Stomach (tissue), 9 donors: ENCODE data around the gene KCNQ1. TPM values are rescaled to one million over a fixed set of nuclear protein-coding genes. Genes with fewer than 3 reads are reported as not detected.

Experiments
- DNase-seq, 2 donors: peaks; one replicate each; pipeline versions ENCODE4 v3.0.0 to v3.0.0-alpha.2; 2013 to 2019
- H3K27ac ChIP-seq, 5 donors: fragments of 200-600 bp in 4 of 5; sonication (generic) in 4 of 5; one replicate each; pipeline ENCODE4 v1.5.1; 2013 to 2019; ENCODE audit warnings: mild to moderate bottlenecking in 1 of 5, moderate library complexity in 1 of 5
- H3K27me3 ChIP-seq, 3 donors: fragments of 200-600 bp; sonication (generic); one replicate each; pipeline ENCODE4 v1.5.1; 2017 to 2019; ENCODE audit warnings: mixed run types in 1 of 3
- H3K36me3 ChIP-seq, 4 donors: fragments of 200-600 bp; sonication (generic); 1 replicate in 3 of 4; 2 replicates in 1 of 4; pipeline ENCODE4 v1.5.1; 2016 to 2019
- H3K4me1 ChIP-seq, 4 donors: fragments of 200-600 bp; sonication (generic); one replicate each; pipeline ENCODE4 v1.5.1; 2016 to 2019
- H3K4me3 ChIP-seq, 4 donors: fragments of 200-600 bp; sonication (generic) in 3 of 4; one replicate each; pipeline ENCODE4 v1.5.1; 2016 to 2019; ENCODE audit warnings: mild to moderate bottlenecking in 1 of 4
- H3K9me3 ChIP-seq, 4 donors: fragments of 200-600 bp; sonication (generic); one replicate each; pipeline ENCODE4 v1.5.1; 2016 to 2019
- EP300 ChIP-seq: sonication (generic); formaldehyde crosslinking; IDR thresholded peaks from one replicate; pipeline ENCODE4 v1.6.1; 2017; ENCODE audit warnings: antibody characterized with exemption
- POLR2A ChIP-seq, 4 donors: fragments of 450-650 bp; IDR thresholded peaks; one replicate each; pipeline ENCODE4 v1.6.1; 2016; ENCODE audit warnings: antibody characterized with exemption in 4 of 4, control low read depth in 2 of 4, mild to moderate bottlenecking in 1 of 4, moderate library complexity in 1 of 4
- POLR2AphosphoS5 ChIP-seq, 3 donors: sonication (generic); formaldehyde crosslinking; IDR thresholded peaks; one replicate each; pipeline ENCODE4 v1.6.1; 2016; ENCODE audit warnings: antibody characterized with exemption in 3 of 3
- WGBS, 5 donors: extraction: QIAGEN DNeasy Blood & Tissue Kit in 3 of 5; methylation state at CpG; one replicate each; pipeline versions ENCODE4 v1.1.5 to v1.1.7; 2013 to 2018; 5-methylcytosine and 5-hydroxymethylcytosine counted together
- intact Hi-C: fragments of 100-400 bp; cut with DNase I; formaldehyde crosslinking; loops from one replicate; pipeline ENCODE4 v1.15.1; 2023; ENCODE audit warnings: low total_unique reads
- polyA plus RNA-seq, 3 donors: library from polyadenylated mRNA; stranded (reverse); fragments of 200-250 nt; gene quantifications; one replicate each; pipeline ENCODE4 v1.2.3, GENCODE V29; 2013
- total RNA-seq, 5 donors: library from RNA; depleted of rRNA; stranded (reverse); fragments of >200 nt; gene quantifications; one replicate each; pipeline versions ENCODE4 v1.1.0 to v1.2.3, GENCODE V29; 2014 to 2016
- TF ChIP-seq, protein P1 (sequence below), 7 experiments: fragments of 450-650 bp in 4 of 7; fragments of 200-600 bp in 3 of 7; sonication (generic) in 3 of 7; IDR thresholded peaks; one replicate each; pipeline ENCODE4 v1.5.1; 2016 to 2019; ENCODE audit warnings: antibody characterized with exemption in 7 of 7, control low read depth in 2 of 7, mild to moderate bottlenecking in 1 of 7
- donor health status: healthy with polysubstance abuse.
- donor health status: Bipolar disorder and iron deficiency.
- donor health status: healthy.

KCNQ1 gene
- total and polyA plus RNA-seq, 8 donors, result 12.1 to 155 (median 49.0) TPM

DNA sequence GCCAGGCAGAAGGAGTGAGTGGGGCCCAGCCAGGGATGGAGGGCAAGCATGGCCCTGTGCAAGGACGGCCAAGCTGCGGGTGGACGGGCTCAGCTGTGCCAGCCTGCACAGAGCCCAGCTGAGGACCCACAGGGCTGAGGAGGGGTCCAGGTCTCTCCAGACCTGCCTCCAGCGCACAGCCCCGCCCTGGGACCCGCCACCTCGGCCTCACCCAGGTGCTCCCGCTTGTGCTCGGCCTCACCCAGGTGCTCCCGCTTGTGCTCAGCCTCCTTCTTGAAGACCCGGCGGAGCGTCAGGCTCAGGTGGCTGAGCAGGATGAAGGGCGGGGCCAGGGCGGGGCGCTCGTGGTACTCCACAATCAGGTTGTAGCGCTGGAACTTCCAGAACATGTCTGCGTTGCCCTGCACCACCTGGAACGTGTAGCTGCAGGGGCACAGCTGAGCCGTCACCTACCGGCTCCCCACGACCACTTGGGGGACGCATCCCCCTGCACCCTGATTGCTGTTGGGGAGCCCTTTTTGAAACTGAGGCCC lies 37.9 kb upstream of the KCNQ1 start:
- peaks cover 0 to 12% (median 11%) of the 10 kb centered on the region in 3 donors for H3K27me3 ChIP-seq
- intact Hi-C loops, result loop anchor here (5.0 kb wide), 1 partner anchor 210 kb away; no protein-coding TSS in a partner anchor
- no peak for DNase-seq
- H3K4me3 ChIP-seq, result no peak overlapping the region
- H3K36me3 ChIP-seq, result peaks cover 19 to 28% (median 26%) of the 10 kb centered on the region in 4 donors
- no peaks in the 10 kb centered on the region for H3K9me3 ChIP-seq
- TF ChIP-seq, protein P1, sequence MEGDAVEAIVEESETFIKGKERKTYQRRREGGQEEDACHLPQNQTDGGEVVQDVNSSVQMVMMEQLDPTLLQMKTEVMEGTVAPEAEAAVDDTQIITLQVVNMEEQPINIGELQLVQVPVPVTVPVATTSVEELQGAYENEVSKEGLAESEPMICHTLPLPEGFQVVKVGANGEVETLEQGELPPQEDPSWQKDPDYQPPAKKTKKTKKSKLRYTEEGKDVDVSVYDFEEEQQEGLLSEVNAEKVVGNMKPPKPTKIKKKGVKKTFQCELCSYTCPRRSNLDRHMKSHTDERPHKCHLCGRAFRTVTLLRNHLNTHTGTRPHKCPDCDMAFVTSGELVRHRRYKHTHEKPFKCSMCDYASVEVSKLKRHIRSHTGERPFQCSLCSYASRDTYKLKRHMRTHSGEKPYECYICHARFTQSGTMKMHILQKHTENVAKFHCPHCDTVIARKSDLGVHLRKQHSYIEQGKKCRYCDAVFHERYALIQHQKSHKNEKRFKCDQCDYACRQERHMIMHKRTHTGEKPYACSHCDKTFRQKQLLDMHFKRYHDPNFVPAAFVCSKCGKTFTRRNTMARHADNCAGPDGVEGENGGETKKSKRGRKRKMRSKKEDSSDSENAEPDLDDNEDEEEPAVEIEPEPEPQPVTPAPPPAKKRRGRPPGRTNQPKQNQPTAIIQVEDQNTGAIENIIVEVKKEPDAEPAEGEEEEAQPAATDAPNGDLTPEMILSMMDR (IDR thresholded peaks at IDR 0.05), result no peak
- TF ChIP-seq EP300 (no peak), POLR2A (IDR thresholded peaks at IDR 0.05) (no peak), POLR2AphosphoS5 (IDR thresholded peaks at IDR 0.05) (no peak)
- H3K27ac ChIP-seq, result no peak overlapping the region
- 34 to 80% (median 50%) methylated on average over 9 to 24 of the region's 24 CpGs for WGBS, 5 donors
- peaks cover 2 to 18% (median 10%) of the 10 kb centered on the region in 4 donors for H3K4me1 ChIP-seq

GRCh38 chr11:2408671-2409070 lies 36.1 kb upstream of the KCNQ1 start:
- H3K27ac ChIP-seq, result peak overlapping the region in 1 of 5 donors; percentile 4
- intact Hi-C loops, result loop anchor here (5.0 kb wide), 1 partner anchor 211 kb away; no protein-coding TSS in a partner anchor
- peaks cover 0 to 7% (median 2%) of the 10 kb centered on the region in 4 donors for H3K4me1 ChIP-seq
- 77 to 83% (median 81%) methylated on average over 1 to 11 of the region's 11 CpGs for WGBS, 5 donors
- TF ChIP-seq POLR2AphosphoS5 (IDR thresholded peaks at IDR 0.05) (no peak), POLR2A (IDR thresholded peaks at IDR 0.05) (no peak), EP300 (no peak)
- TF ChIP-seq, protein P1 (IDR thresholded peaks at IDR 0.05), result no peak
- peaks cover 0 to 12% (median 11%) of the 10 kb centered on the region in 3 donors for H3K27me3 ChIP-seq
- peaks cover 4 to 11% (median 9%) of the 10 kb centered on the region in 4 donors for H3K36me3 ChIP-seq
- no peaks in the 10 kb centered on the region for H3K9me3 ChIP-seq
- H3K4me3 ChIP-seq, result no peak overlapping the region
- DNase-seq, result no peak

DNA sequence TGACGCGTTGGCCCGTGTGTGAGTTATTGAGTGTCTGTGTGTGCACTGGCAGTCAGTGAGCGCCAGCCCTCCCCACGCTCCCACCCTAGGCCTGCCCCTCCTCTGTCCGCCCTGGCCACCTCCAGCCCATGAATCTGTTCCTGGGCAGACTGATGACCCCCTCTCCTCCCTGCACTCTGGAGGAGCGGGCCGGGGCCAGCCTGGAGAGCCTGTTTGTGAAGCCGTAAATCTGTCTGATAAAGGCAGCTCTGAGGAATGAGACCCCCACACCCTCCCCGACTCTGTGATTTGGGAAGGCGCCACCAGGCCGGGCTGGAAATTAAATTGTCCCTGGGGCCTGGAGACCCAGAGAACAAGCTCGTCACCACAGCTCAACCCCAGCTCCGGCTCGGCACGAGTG lies 35.7 kb upstream of the KCNQ1 start:
- 63 to 81% (median 75%) methylated on average over 15 to 16 of the region's 16 CpGs for WGBS, 5 donors
- H3K27ac ChIP-seq, result no peak overlapping the region
- peaks cover 0 to 12% (median 11%) of the 10 kb centered on the region in 3 donors for H3K27me3 ChIP-seq
- H3K4me1 ChIP-seq, result peaks cover 0 to 7% (median 2%) of the 10 kb centered on the region in 4 donors
- intact Hi-C loops, result loop anchor here (5.0 kb wide), 1 partner anchor 212 kb away; no protein-coding TSS in a partner anchor
- no peaks in the 10 kb centered on the region for H3K9me3 ChIP-seq
- no peak overlapping the region for H3K4me3 ChIP-seq
- TF ChIP-seq EP300 (no peak), POLR2A (IDR thresholded peaks at IDR 0.05) (no peak), POLR2AphosphoS5 (IDR thresholded peaks at IDR 0.05) (no peak)
- TF ChIP-seq, protein P1 (IDR thresholded peaks at IDR 0.05), result no peak
- H3K36me3 ChIP-seq, result peaks cover 0 to 6% (median 5%) of the 10 kb centered on the region in 4 donors
- DNase-seq, result peak in 1 of 2 donors; percentile 58

DNA sequence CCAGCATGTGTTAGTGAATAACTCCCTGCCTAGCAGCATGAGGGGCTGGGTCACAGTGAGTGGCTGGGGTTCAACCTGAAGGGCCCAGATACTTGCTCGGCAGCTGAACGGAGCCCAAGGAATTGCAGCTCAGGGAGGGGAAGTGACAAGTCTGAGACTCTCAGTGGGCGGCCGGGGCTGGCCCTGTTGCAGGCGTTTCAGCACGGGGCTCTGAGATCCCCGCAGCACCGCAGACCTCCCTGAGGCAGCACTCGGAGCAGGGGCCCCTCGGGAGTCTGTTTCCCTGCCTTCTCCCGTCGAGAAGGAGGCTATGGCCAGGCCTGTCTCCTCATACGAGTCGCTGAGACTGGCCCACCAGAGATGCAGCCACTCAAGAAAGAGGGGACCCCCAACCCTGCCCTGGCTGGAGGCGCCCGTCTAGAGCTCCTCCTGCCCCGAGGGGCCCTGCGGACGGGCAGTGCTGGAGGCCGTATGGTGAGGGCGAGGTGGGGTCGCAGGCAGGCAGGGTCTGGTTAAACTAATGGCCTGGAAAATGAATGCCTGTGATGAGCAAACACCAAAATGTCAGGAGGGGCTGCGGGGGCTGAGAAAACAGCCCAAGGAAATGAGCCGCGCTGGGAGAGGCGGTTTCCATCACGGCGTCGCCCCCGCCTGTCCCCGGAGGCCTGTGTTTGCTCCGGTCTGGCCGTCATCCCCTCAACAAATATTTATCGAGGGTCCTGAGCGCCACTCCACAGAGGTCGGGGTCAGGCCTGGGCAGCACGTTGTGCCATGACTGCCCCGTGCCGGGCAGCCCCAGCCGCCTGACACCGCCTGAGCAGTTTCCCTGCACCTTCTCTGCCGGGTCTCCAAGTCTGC lies 35.0 kb upstream of the KCNQ1 start:
- H3K27ac ChIP-seq, result no peak overlapping the region
- H3K9me3 ChIP-seq, result no peaks in the 10 kb centered on the region
- no peaks in the 10 kb centered on the region for H3K36me3 ChIP-seq
- no peak overlapping the region for H3K4me3 ChIP-seq
- peaks cover 0 to 7% (median 2%) of the 10 kb centered on the region in 4 donors for H3K4me1 ChIP-seq
- intact Hi-C loops, result loop anchor here (5.0 kb wide), 1 partner anchor 213 kb away; no protein-coding TSS in a partner anchor
- WGBS, 5 donors, result 26 to 50% (median 41%) methylated on average over 30 to 42 of the region's 42 CpGs
- peaks cover 0 to 12% (median 11%) of the 10 kb centered on the region in 3 donors for H3K27me3 ChIP-seq
- DNase-seq, result peak in 1 of 2 donors; percentile 64
- no peak for TF ChIP-seq POLR2A (IDR thresholded peaks at IDR 0.05)
- TF ChIP-seq EP300, result no peak
- TF ChIP-seq, protein P1 (IDR thresholded peaks at IDR 0.05), result no peak
- no peak for TF ChIP-seq POLR2AphosphoS5 (IDR thresholded peaks at IDR 0.05)
